Endothelial cell of hepatic sinusoid (primary cell): ENCODE measurements around the gene RNF168.
"Not testable (repeated sequence)": the region's sequence is repeated elsewhere in the genome, so short reads cannot be mapped to it uniquely, and the experiment has no call there.

Experiments used
- in situ Hi-C: cut with HindIII; loops from 2 replicates; pipeline ENCODE4 v1.10.0; 2017; ENCODE audit warnings: low sequenced_read_pairs

RNF168 gene

GRCh38 chr3:196477678-196478077 is 25.9 kb downstream of the RNF168 start:
- in situ Hi-C loops, result loop anchor here (5.0 kb wide), 2 partner anchors 35 kb away; no protein-coding TSS in a partner anchor

- in situ Hi-C loops, result no loop called here
Observed at GRCh38 chr3:196472286-196472685, 31.3 kb downstream of the RNF168 start.

GRCh38 chr3:196471551-196471950 is 32.0 kb downstream of the RNF168 start:
- in situ Hi-C loops, result no loop called here

GRCh38 chr3:196470182-196470581 is 33.4 kb downstream of the RNF168 start:
- in situ Hi-C loops, result not testable (repeated sequence)

- in situ Hi-C loops, result no loop called here
Observed at GRCh38 chr3:196463804-196464203, 39.8 kb downstream of the RNF168 start.

GRCh38 chr3:196463478-196463756 is 40.2 kb downstream of the RNF168 start:
- in situ Hi-C loops, result no loop called here

- in situ Hi-C loops, result not testable (repeated sequence)
Observed at GRCh38 chr3:196462680-196463477, 40.7 kb downstream of the RNF168 start.

- in situ Hi-C loops, result no loop called here
Observed at GRCh38 chr3:196458063-196458462, 45.5 kb downstream of the RNF168 start.

GRCh38 chr3:196457470-196457869 is 46.1 kb downstream of the RNF168 start:
- in situ Hi-C loops, result not testable (repeated sequence)

GRCh38 chr3:196454935-196455334 is 48.6 kb downstream of the RNF168 start:
- in situ Hi-C loops, result no loop called here

- in situ Hi-C loops, result not testable (repeated sequence)
Observed at GRCh38 chr3:196445391-196445790, 58.2 kb downstream of the RNF168 start.

- in situ Hi-C loops, result loop anchor here (5.0 kb wide), 3 partner anchors 33 to 87 kb away; no protein-coding TSS in a partner anchor
Observed at GRCh38 chr3:196444500-196444894, 59.1 kb downstream of the RNF168 start.

GRCh38 chr3:196440696-196441095 is 62.9 kb downstream of the RNF168 start:
- in situ Hi-C loops, result loop anchor here (5.0 kb wide), 3 partner anchors 37 to 83 kb away; no protein-coding TSS in a partner anchor

- in situ Hi-C loops, result loop anchor here (5.0 kb wide), 3 partner anchors 37 to 83 kb away; no protein-coding TSS in a partner anchor
Observed at GRCh38 chr3:196440041-196440537, 63.5 kb downstream of the RNF168 start.

- in situ Hi-C loops, result no loop called here
Observed at GRCh38 chr3:196432137-196432879, 71.3 kb downstream of the RNF168 start, which contains the start of gene UBXN7. TSS of gene UBXN7 (minus strand) at chr3:196432427. CDS start at chr3:196432399, 28 bp downstream.

- in situ Hi-C loops, result no loop called here
Observed at GRCh38 chr3:196431181-196432136, 72.1 kb downstream of the RNF168 start.

- in situ Hi-C loops, result no loop called here
Observed at GRCh38 chr3:196428041-196428440, 75.5 kb downstream of the RNF168 start.

- in situ Hi-C loops, result not testable (repeated sequence)
Observed at GRCh38 chr3:196424421-196424820, 79.1 kb downstream of the RNF168 start.

GRCh38 chr3:196423044-196423781 is 80.4 kb downstream of the RNF168 start:
- in situ Hi-C loops, result no loop called here

GRCh38 chr3:196421668-196422067 is 81.9 kb downstream of the RNF168 start:
- in situ Hi-C loops, result not testable (repeated sequence)
